GM18907 (cell line): ENCODE measurements around the gene RNASE3.
"Not testable (repeated sequence)": the region's sequence is repeated elsewhere in the genome, so short reads cannot be mapped to it uniquely, and the experiment has no call there.

Experiments
- ATAC-seq: cut with Tn5 transposase; IDR thresholded peaks from one replicate; pipeline ENCODE4 v1.9.1; 2021; ENCODE audit warnings: mild to moderate bottlenecking, moderate library complexity; ENCODE audit not compliant: unreplicated experiment

Gene RNASE3

DNA sequence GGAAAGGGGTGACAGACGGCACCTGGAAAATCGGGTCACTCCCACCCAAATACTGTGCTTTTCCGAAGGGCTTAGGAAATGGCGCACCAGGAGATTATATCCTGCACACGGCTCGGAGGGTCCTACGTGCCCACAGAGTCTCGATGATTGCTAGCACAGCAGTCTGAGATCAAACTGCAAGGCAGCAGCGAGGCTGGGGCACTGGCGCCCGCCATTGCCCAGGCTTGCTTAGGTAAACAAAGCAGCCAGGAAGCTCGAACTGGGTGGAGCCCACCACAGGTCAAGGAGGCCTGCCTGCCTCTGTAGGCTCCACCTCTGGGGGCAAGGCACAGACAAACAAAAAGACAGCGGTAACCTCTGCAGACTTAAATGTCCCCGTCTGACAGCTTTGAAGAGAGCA is 19.6 kb downstream of the RNASE3 start:
- not testable (repeated sequence) for ATAC-seq

DNA sequence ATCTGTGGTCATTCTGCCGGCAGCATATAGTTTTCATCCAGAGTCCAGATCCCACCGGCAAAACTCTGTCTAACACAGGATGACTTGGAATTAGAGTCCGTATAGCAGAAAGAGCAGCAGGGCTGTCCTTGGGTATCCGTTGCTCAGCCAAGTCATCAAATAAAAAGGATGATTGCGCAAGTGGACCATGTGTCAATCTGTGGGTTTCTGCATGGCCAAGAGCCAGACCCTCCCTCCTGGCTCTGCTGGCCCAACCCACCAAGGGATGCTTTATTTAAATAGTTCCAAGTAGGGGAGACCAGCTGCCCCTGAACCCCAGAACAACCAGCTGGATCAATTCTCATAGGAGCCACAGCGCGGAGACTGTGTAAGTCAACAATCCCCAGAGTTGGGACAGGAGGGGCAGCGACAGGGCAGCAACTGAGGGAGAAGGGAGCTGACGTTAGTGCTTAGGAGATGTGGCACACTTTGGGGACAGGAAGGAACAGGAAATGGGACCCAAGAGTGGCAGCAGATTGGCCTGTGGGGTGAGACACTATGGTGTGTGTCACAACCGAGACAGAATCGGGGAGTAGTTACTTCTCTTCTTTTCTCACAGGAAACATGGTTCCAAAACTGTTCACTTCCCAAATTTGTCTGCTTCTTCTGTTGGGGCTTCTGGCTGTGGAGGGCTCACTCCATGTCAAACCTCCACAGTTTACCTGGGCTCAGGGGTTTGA is 28.0 kb downstream of the RNASE3 start:
- not testable (repeated sequence) for ATAC-seq

DNA sequence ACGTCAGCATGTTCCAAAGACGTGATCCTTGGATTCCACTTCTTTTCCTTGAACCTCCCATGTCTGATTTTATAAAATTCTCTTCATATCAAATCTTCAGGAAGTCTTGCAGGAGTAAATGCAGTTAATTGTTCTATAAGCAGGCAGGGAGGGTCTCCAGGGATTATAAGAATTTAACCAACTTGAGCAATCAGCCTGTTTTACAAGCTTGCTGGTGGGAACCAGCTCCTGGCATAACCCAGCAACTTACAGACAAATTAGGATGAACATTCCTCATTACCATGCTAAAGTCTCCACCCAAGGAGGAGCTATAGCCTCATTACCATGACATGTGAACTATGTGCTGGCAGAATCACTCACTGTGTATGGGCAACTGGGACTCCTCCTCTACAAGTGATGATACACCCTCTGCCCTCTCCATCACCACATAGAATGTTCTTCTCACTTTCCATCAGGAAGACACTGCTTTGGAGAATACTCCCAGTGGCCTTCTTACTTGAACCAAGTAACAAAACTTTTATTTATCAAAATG is 32.6 kb downstream of the RNASE3 start:
- ATAC-seq = not testable (repeated sequence)

DNA sequence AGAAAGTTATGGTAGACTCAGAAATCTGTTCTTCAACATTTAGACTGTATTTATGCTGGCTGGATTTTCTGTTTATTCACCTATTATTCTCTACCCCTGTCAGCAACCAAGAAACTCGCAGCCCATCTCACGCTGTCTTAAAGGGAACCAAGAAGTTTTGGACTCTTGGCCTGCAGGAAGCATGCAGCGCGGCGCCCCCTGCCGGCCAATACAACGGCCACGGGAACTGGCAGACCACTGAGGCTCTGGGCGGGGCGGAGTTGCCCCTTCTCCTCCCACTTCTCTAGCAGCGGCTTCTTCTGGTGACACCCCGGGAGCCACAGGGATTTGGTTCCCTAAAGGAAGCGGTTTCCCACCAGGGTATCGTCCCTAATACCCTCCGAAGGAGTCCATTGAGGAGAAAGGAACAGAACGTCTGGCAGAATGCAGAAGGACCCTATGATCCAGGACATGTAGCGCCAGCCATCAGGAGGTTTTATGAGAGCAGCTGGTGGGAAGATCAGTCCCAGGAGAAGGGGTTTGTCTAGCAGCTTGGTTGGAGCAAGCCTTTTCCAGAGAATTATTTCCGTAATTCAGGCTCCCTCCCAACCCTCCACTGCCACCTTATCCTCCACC is 43.1 kb downstream of the RNASE3 start:
- ATAC-seq = no peak

DNA sequence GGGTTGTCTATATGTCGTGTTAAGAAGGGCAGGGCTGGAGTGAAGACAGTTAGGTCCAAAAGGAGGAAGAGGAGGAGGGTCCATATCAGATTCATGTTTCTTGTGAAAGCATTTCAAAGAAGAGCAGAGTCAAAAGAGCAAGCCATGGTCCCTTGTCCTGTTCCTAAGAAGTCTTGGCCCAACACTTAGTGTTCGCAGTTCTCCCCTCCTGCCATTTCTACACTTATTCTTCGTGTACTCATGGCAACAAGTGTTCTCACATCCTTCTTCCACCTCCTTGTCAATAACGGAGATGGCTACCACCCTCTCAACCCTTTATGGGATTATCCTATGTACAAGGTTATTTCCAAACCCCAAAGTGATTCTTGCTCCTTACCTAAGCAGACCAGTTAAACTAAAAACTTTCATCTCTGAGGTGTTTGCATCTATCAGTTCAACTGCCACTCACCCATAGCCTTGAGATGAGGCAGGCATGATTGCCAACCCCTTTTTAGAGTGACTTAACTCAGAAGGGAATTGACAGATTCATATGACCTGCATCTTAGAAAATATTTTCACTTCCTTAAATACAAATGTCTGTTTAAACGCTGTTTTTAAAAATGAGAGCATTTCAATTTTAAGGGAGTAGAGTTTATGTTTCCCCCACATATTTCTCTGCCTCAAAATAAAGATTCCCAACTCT is 44.3 kb downstream of the RNASE3 start:
- ATAC-seq = no peak
